ENCODE results near the gene CDH24.

CDH24 gene

DNA sequence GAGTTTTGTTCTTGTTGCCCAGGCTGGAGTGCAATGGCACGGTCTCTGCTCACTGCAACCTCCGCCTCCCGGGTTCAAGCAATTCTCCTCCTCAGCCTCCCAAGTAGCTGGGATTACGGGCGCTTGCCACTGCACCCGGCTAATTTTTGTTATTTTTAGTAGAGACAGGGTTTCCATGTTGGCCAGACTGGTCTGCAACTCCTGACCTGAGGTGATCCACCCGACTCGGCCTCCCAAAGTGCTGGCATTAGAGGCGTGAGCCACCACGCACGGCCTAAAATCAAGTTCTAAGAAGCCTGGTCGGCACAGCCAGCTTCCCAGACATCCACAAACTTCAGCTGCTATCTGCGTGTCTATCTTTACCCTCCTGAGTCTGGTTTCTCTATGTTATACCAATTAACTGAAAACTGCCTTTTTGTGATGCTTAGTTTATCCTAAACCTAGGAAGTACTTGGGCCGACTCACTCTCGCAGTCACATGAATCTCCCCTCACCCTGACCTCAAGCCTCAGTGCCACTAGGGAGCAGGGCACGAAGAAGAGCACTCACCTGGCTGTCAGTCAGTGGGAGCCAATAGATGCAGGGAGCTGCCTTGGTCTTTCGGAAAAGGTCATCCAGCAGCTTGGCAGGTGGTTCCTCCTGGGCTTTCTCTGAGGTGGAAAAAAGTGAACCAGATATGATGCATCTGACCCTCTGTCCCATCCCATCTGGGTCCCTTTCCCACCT lies 3.4 kb upstream of the CDH24 start:
- no peak for DNase-seq (ENCODE audit: low read depth)

DNA sequence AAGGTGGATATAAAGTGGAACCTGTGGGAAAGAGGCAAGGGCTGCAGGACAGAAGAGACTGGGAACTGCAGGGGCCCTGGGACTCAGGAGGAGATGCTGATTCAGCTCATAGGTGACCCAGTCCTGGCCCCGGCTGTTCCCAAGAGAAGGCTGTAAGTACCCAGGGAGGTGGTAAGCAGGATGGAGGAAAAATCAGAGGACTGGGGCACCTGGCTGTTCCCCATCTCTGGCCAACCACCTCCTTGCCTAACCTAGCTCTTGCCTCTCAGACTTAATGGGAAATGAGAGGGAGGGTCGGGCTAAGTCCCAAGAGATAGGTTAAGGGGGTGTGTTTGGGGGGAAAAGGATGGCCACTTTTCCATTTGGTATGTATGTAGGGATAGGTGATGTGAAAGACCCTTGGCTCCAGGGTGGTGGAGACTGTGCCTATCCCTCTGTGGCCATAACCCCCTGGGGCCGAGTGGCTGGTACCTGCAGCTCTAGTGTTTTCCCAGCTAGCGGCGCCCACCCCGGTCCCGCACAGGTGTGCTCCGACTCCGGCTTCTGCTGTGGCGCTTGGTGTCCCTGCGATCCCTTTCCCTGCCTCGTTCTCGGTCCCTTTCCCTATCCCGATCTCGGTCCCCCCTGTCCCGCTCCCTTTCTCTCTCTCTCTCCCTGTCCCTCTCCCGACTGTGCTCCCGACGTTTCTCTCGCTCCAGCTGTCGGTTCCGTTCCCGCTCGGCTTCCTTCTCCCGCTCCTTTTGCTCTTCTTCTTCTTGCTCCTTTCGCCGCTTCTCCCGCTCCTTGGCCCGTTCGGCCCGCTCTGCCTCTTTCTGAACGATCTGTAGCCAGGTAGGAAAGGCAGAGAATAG lies 1.6 kb upstream of the CDH24 start:
- DNase-seq (ENCODE audit: low read depth) = no peak

DNA sequence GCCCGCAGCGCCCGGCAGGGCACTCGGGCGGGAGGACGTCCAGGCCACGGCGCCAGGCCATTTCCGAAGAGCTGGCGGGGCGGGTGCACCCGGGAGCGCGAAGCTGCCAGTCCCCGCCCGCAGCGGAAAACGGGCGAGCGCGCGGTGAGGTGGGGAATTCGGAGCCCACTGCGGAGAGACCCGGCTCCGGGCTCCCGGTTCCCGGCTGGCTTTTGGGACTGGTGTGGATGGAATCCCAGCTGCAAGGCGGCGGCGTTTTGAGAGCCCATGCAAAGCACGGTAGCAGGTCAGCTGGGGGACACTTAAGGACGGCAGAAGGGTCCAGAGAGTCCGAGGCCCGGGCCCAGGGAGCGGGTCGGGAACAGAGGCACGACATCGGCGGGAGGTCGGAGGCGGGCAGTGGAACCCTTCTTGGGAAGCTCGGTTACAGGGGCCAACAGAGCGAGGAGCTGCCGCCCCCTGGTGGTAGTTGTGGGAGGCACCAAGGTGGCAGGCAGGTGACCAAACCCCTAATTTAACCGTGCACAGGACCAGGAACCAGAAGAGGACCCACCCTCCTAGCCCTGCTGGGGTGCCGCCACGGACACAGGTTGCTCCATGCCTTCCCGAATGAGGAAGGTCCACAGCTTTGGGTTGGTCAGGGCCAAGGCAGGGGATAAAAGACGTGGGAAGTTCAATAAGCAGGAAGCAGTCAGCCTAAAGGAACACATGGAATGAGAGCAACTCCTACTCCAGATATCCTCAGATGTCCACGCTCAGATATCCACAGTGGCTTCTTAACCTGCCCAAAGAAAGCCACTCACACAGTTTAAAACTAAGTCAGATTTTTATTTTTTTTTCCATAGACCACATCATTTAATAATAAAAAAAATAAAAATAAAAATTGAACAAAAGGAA lies 685 bp upstream of the CDH24 start:
- DNase-seq (ENCODE audit: low read depth) = peak; percentile 72

DNA sequence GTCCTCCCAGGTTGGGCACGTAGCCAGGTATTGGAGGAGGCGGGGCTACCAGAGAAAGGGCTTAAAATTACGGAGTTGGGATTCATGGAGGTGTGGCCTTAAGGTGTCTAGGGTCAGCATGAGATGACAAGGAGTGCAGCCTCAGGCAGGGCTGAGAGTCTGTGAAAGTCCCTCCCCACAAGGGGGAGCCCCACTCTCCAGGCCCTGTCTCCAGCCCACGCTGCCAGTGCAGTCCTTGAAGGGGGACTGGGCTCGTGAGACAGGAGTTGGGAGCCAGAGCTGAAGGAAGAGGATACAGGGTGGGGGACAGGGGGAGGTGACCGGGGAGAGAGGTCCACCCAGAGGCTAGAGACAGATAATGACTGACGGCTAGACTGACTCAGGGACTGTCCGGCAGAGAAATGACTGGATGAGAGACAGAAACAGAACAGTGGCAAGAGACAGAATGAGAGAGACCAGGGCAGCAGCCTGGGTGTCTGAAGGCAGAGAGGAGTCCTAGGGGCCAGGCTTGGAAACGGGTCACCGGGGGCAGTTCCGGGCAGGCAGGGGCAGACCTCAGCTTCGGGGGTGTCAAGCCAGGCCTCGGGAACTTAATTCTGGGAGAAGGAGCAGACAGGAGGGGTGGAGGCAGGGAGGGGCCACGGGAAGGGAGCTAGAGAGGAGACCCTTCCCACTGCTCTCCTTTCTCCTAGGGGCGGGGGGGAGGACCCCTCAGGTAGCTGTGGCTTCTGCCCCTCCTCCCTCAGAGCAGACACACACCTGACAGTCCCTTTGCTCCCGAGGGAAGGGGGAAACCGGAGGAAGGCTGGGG lies 970 bp downstream of the CDH24 start:
- DNase-seq (ENCODE audit: low read depth) = peak; percentile 40

DNA sequence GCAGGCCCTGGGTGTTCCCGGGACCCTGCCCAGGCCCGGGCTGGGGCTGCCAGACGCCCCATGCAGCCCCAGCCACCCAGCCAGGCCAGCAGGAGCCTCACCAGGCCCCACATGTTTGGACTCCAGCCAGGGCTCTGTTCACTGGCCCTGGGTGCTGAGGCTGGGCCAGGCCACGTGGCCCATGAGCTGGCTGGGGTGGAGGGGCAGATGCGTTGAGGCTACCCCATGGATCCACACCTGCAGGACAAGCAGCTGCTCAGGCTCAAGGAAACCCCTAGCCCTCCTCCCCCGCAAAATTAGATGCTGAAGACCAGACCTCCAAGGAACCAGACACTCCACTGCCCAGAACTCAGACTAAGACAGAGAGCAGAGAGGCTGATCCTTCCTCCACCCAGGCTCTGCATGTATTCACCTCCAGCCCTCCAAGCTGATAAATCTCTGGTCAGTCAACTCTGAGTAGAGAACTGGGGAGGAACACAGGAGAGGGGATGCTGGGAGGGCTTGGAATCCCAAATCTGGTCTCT lies 1.6 kb downstream of the CDH24 start:
- no peak for DNase-seq (ENCODE audit: low read depth)

DNA sequence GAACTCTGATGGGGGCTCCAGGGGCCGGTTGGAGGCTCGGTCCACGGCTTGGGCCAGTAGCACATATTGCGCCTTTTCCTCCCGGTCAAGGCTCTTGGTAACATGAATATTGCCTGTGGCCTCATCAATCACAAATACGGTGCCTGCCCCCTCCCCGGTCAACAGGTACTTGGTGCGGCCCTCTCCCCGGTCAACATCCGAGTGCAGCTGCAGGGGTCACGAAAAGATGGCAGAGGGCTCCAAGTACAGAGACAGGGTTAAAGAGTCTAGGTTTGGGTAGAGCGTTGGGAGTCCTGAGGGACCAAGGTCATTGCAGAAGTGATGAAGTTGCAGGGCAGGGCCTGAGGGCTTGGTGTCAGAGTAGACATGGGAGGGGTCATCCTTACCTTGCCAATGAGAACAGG lies 2.2 kb downstream of the CDH24 start:
- DNase-seq (ENCODE audit: low read depth) = no peak

DNA sequence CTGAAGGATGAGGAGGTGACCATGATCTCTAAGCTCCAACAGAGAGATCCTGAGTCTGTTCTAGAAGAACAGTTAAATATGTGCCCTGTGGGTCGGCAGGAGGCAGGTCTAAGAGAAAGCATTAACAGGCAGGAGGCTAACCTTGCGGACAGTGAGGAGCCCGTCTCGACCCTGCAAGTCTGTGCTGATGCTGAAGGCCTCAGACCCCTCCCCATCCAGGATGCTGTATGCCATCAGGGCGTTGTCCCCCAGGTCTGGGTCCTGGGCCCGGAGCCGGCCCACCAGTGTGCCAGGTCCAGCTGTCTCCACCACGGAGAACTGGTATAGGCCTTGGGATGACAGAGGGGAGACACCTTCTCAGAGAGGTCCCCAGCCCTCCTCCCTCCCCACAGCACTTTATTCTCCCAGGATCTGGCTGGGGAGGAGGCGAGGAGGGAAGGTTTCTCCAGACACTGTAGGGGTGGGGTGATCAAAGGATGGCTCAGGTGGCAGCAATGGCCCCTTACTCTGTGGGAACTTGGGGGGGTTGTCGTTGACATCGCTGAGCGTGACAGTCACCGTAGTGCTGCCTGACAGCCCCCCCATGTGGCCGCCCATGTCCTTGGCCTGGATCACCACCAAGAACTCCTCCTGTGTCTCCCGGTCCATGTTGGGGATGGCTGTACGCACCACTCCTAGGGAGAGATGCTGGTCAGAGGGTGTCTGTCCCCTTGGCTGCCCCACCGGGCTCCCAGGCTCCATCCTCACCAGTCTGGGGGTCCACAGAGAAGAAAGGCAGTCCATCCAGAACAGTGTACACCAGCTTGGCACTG lies 3.1 kb downstream of the CDH24 start:
- DNase-seq (ENCODE audit: low read depth) = no peak

DNA sequence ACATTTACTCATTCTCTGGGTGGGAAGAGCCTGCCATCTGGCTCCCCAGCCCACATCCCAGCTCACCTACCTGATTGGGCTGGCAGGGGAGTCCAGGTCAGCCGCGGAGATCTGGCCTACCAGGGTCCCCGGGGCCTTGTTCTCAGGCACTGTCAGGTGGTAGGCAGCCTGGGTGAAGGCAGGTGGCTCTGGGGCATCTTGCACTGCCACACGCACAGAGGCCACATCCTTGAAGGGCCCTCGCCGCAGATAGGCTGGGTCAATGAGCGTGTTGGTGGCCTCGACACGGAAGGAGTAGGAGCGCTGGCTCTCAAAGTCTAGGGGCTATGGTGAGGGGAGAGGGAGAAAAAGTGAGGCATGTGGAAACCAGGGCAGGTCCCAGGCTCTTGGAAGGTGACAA lies 3.9 kb downstream of the CDH24 start:
- DNase-seq (ENCODE audit: low read depth) = no peak

DNA sequence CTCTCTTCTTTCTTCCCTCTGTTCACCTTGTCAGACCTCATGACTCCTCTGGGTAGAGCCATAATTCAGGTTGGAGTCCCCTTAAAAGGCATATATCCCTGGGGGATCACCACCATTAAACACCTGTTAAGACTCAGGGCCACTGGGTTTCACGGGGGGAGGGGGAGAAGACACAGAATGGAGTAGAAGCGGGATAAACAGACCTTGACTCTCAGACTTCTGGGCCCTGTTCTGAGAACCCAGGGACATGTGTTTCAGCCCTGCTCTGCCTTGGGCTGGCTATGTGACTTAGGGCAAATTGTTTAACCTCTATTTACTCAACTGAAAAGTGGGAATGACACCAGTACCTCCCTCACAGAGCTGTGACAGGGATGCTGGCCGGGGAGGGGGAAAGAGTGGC lies 4.6 kb downstream of the CDH24 start:
- no peak for DNase-seq (ENCODE audit: low read depth)

DNA sequence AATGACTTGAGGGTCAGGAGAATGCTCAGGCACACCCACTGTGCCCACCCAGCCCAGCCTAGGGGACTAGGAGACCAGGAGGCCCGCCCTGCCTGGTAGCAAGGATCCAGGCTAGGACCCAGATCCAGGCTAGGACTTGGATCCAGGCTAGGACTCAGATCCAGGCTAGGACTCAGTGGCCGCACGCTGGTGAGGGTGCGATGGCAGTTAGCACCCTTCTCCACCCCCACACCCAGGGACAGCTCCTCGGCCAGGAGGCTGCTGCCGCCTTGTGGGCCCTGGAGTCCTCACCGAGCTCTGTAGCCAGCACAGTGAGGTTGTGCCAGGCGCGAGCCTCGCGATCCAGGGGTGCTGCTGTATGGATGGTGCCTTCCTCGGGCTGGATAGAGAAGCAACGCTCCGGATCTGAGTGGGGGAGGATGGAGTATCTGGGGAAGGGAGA lies 5.1 kb downstream of the CDH24 start:
- no peak for DNase-seq (ENCODE audit: low read depth)

DNA sequence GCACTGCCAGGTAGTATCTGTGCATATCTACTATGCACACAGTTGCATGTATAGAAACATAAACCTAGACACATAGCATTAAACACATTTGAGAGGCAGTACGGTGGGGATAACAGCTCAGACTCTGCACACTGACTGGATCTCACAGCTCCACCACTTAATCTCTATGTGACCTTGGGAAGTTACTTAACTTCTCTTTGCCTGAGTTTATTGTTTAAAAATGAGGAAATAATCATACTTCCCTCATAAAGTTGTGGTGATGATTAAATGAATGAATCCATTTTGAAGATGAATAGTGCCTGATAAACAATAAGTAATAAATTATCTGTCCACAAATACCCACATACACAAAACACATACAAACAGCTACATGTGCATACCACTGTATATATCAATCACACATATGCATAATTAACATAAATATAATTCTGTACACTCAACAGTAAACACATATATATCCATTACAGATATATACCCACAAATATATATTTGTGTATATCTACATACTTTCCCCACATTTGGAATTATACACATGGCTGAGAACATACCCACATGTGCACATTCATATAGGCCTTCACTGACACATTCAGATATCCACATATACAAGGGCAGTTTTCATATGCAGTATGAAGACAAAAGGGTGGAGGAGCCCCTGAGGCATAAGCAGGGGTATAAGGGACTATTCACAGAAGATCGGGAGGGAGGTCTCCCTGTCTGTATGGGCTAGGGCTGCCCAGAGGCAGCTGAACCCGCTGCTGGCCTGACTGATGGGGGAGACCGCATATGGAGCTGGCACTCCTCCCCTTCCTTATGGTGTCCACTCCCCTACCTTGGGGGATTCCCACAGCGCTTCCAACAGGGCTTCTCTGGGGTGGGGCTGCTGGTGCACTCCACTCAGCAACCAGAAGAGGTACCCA lies 5.9 kb downstream of the CDH24 start:
- no peak for DNase-seq (ENCODE audit: low read depth)

DNA sequence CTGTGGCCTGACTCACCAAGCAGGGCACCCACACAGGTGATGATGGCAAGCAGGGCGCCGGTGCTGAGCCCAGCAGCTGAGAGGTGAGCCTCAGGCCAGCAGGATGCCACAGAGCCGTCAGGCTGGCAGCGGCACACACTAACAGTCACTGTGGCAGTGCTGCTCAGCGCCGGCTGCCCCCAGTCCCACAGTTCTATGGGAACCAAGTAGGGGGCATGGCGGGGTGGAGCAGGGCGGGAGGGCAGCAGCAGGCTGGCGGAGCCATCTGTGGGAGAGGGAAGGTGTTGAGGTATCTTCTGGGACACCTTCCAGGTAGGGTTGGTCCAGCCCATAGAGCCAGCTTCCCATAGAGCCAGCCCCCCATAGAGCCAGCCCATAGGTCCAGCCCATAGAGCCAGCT lies 8.3 kb downstream of the CDH24 start:
- DNase-seq (ENCODE audit: low read depth) = no peak

DNA sequence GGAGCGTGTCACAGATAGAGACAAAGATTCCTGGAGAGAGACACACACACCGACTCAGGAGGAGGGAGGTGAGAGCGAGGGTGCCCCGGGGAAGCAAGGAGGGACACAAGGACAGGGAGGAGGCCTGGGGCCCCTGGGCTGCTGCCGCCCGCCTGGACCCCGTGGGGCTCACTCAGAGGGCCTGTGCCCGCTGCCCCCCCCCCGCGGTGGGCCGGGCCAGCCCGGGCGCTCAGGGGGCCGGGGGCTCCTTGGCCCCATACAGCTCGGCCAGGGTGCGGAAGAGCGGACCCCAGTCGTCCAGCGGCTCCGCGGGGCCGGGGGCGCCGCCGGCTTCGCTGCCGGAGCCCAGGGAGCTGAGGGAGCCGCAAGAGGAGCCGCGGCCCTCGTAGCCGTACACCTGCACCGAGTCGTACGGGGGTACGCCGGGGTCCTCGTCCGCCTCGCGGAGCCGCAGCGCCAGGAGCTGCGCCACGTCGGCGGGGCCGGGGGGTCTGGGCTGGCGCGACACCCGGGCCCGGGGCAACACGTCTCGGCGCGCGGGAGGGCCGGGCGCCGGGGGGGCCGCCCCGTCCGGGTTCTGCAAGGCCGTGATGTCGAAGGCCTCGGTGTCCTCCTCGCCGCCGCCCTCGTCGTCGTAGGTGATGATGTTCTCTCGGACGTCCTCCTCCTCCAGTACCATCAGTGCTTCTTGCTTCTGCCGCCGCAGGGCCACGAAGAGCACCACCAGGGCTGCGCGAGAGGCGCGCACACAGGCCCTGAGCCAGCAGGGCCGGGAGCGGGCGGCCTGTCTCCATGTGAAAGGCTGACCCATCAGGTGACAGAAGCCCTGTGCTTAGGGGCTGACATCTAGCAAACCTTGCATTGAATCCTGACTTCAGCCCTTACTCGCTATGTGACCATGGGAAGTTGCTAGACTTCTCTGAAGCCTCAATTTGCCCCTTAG lies 9.3 kb downstream of the CDH24 start:
- no peak for DNase-seq (ENCODE audit: low read depth)

DNA sequence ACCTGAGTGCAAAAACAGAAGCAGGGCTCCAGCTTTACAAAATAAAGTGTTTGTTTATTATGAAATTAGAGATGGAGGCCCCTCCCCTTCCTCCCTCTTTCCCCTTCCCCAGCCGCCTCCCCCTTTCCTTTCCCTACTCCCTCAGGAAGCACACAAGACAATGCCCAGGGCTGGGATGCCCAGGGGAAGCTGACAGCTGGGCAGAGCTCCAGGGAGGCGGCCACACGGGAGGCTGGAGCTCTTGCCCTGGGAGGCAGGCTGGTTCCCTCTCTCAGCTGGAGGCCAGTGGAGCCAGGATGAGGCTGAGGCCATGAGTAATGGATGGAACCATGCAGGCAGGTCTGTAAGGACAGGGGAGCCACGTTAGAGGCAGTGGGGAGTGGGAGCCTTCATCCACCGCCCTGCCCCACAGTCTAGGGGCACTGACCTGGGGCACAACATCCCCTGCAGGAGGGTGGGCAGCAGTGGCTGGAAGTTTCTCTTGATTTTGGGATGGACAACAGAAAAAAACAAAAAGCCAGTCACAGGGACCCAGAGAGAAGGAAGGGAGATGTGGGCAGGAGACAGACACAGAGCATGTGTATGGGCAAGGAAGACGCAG lies 10.2 kb downstream of the CDH24 start:
- peak; percentile 47 for DNase-seq (ENCODE audit: low read depth)

DNA sequence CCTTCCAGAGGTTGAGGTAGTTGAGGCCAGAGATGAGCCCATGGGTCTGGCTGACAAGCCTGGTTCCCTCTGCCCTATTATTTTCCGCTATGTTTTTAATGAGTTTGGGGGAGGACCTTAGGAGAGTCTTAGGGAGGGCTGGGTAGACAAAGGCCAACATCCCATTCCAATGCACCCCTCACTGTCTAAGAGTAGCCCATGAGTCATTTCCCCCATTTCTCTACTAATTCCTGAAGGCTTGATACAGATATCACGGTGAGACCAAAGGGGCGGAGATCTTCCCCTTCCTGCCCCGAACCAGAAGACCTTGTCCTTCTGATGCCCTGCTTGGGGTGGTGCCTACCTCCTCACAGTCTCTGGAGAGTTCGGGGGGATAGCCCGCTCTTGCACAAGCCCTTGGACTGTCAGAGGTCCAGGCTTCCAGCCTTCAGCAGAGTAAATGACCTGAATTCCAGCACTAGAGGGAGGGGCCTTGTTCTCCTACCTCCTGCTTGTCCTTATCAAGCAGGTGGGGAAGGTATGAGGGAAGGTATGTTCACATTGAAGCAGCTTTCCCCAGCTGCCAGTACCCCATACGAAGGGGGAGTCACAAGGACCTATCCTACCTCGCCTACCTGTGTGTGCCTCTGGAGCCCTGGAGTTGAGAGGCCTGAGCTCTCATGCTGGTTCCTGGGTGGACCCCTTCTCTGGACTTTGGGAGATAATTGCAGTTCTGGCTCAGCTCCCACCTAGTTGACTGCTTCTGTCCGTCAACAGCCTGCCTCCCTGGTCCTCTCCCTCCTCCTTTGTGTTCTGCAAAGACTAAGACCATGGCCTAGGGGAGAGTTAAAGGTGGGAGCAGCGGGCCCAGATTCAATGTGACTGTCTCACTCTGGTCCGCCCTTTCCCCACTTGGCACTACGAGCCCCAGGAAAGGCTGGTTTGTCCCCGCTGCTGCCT lies 11.6 kb downstream of the CDH24 start:
- no peak for DNase-seq (ENCODE audit: low read depth)

DNA sequence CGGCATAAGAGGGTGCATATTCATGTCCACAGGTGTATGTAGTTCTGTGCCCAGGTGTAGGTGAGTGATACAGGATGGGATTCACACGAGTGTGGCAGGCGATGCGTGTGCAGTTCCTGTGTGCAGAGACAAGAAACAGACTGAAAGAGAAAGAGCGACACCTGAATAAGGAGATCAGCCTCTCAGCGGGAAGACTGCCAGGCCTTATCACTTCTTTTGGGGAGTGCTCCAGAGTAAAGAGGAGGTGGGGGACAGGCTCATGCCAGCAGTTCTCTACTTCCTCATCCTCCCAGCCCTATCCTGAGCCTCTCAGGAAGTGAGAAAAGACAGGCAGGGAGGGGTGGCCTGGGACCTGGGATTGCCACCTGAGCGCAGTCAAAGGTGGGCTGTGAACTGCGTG lies 12.5 kb downstream of the CDH24 start:
- no peak for DNase-seq (ENCODE audit: low read depth)

DNA sequence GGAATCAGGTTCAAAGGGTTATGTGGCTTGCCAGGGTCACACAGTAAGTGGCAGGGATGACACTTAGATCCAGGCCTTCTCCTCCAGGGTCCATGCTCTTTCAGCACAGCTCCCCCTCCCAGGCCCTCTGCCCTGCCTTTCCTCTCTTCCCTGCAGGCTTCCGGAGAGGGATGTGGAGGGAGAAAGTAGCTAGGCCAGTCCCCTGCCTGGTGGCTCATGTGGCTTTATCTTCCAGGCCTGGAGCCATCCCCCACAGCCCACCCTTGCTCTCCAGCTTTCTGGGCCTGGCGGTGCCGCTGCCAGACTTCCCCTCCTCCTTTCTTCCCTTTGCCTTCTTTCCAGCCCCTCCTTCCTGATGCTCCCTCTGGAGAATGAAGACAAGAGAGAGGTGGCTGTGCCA lies 13.6 kb downstream of the CDH24 start:
- no peak for DNase-seq (ENCODE audit: low read depth)

Measured in fibroblast of gingiva (primary cell).